PFSK-1 (cell line): ENCODE results near the gene GNB1L.

Experiments used
- FOXP2 ChIP-seq: optimal IDR thresholded peaks from 2 replicates; pipeline ENCODE3; 2011; ENCODE audit warnings: borderline replicate concordance, control low read depth, inconsistent platforms; ENCODE audit not compliant: insufficient read depth; ENCODE audit errors: extremely low read length, extremely low read depth
- POLR2AphosphoS5 ChIP-seq: IDR thresholded peaks from 2 replicates; pipeline ENCODE4 v1.6.1; 2012; ENCODE audit warnings: low read depth, mild to moderate bottlenecking, control low read depth, low read length, moderate library complexity
- SIN3A ChIP-seq: IDR thresholded peaks from 2 replicates; pipeline ENCODE4 v1.6.1; 2012; ENCODE audit warnings: mild to moderate bottlenecking, low read length, moderate library complexity, borderline replicate concordance; ENCODE audit not compliant: insufficient read depth
- TAF1 ChIP-seq: IDR thresholded peaks from 2 replicates; pipeline ENCODE4 v1.6.1; 2012; ENCODE audit warnings: low read length, control low read depth, borderline replicate concordance; ENCODE audit not compliant: insufficient read depth
- TF ChIP-seq, protein P1 (sequence below), 2 experiments: IDR thresholded peaks; 2 replicates each; pipeline versions ENCODE4 v1.6.1 to v1.8.0; 2011 to 2012; ENCODE audit warnings: low read depth in 2 of 2, low read length in 2 of 2, control low read depth in 1 of 2, inconsistent platforms in 1 of 2, mild to moderate bottlenecking in 1 of 2, moderate library complexity in 1 of 2; ENCODE audit not compliant: insufficient read depth in 1 of 2

Gene GNB1L

DNA sequence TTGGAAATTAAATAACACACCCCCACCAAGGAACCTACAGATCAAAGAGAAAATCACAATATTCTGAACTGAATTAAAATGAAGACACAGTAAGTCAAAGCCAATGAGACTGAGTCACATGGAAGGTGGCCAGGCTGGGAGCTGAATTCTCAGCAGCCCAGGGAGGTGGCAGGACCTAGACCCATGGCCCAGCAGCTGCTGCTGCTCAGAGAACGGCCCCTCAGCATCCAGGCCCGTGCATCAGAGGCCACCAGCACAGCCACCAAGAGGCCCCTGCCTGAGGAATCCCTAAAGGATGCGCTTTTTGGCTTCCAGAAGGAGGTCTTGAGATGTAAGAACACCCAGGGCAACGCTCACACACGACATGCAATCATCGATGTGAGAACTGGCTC, 59.1 kb downstream of the GNB1L start:
- no peak for TF ChIP-seq POLR2AphosphoS5
- no peak for TF ChIP-seq SIN3A
- TF ChIP-seq FOXP2 = no peak
- TF ChIP-seq, protein P1, sequence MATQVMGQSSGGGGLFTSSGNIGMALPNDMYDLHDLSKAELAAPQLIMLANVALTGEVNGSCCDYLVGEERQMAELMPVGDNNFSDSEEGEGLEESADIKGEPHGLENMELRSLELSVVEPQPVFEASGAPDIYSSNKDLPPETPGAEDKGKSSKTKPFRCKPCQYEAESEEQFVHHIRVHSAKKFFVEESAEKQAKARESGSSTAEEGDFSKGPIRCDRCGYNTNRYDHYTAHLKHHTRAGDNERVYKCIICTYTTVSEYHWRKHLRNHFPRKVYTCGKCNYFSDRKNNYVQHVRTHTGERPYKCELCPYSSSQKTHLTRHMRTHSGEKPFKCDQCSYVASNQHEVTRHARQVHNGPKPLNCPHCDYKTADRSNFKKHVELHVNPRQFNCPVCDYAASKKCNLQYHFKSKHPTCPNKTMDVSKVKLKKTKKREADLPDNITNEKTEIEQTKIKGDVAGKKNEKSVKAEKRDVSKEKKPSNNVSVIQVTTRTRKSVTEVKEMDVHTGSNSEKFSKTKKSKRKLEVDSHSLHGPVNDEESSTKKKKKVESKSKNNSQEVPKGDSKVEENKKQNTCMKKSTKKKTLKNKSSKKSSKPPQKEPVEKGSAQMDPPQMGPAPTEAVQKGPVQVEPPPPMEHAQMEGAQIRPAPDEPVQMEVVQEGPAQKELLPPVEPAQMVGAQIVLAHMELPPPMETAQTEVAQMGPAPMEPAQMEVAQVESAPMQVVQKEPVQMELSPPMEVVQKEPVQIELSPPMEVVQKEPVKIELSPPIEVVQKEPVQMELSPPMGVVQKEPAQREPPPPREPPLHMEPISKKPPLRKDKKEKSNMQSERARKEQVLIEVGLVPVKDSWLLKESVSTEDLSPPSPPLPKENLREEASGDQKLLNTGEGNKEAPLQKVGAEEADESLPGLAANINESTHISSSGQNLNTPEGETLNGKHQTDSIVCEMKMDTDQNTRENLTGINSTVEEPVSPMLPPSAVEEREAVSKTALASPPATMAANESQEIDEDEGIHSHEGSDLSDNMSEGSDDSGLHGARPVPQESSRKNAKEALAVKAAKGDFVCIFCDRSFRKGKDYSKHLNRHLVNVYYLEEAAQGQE (IDR thresholded peaks at IDR 0.05; ENCODE audit: insufficient read depth in 1 of 2, low read depth in 2 of 2, low read length in 2 of 2) = no peak
- no peak for TF ChIP-seq TAF1

DNA sequence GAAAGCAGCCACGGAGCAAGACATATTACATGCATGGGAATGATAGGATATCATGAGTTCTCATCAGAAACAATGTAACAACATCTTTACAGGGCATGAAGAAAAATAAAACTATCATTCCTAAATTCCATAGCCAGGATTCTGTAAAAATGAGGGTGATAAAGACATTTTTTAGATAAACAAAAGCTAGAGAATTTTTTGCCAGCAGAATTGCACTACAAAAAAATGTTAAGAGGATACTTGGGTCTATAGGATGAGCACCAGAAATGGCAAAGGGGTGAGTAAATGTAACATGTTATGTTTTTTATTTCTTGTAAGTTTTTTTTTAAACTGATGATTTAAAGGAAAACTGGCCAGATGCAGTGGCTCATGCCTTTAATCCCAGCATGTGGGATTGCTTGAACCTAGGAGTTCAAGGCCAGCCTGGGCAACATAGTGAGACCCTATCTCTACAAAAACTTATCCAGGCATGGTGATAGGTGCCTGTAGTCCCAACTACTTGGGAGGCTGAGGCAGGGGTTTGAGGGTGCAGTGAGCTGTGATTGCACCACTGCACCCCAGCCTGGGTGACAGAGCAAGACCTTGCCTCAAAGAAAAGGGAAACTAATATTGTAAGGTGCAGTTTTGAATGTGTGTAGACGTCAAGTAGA, 60.9 kb downstream of the GNB1L start:
- no peak for TF ChIP-seq FOXP2
- TF ChIP-seq, protein P1 (IDR thresholded peaks at IDR 0.05; ENCODE audit: insufficient read depth in 1 of 2, low read depth in 2 of 2, low read length in 2 of 2) = no peak
- no peak for TF ChIP-seq TAF1

DNA sequence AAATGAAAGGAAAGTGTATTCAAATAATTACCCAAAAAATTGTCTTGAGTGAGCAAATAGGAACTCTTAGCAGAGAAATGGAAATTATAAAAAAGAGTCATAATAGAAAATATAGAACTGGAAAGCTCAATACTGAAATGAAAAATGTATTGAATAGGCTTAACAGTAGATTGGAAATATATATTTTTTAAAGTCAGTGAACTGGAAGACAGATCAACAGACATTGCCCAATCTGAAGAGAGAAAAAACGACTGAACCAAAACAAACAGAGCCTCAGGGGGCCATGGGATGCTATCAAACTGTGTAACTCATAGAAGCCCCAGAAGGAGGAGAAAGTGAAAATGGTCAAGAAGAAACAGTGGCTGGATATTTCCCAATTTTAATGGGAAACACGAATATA, 61.5 kb downstream of the GNB1L start:
- TF ChIP-seq FOXP2 = no peak
- TF ChIP-seq, protein P1 (IDR thresholded peaks at IDR 0.05; ENCODE audit: insufficient read depth in 1 of 2, low read depth in 2 of 2, low read length in 2 of 2) = no peak
- TF ChIP-seq POLR2AphosphoS5 = no peak
- no peak for TF ChIP-seq TAF1
- TF ChIP-seq SIN3A = no peak

DNA sequence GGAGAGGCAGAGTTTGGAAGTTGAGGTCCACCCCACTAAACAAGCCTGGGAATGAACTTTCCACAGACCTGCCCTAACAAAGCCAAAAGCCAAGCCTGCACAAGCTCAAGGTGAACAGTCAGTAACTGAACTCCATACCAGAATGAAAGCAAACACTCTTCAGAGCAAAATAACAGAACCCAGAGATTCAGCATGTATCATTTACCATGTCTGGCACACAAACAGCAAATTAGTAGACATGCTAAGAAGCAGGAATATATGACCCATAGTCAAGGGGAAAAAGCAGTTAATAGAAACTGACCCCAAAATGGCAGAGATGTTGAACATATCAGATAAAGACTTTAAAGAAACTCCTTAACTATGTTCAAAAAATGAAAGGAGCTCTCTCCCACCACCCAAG, 62.8 kb downstream of the GNB1L start:
- TF ChIP-seq, protein P1 (IDR thresholded peaks at IDR 0.05; ENCODE audit: insufficient read depth in 1 of 2, low read depth in 2 of 2, low read length in 2 of 2) = no peak
- TF ChIP-seq SIN3A = no peak
- TF ChIP-seq POLR2AphosphoS5 = no peak
- TF ChIP-seq FOXP2 = no peak
- TF ChIP-seq TAF1 = no peak

DNA sequence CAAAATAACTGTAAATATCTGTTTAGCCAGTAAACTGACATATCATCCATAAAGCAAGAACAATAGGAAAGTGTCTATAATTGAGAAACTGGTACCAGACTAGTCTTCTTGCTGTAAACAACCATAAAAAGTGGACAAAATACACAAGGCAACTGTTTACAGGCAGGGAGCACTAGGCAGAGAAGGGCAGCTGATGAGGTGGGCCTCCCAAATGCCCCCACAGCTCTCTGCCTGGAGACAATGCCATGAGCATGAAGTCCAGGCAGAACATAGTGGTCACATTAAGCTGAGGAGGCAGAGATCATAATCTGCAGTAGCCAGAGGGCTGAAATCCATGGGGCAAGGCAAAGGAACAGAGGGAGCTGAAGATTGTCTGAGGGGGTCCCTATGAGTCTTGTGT, 63.4 kb downstream of the GNB1L start:
- no peak for TF ChIP-seq SIN3A
- TF ChIP-seq POLR2AphosphoS5 = no peak
- TF ChIP-seq TAF1 = no peak
- TF ChIP-seq, protein P1 (IDR thresholded peaks at IDR 0.05; ENCODE audit: insufficient read depth in 1 of 2, low read depth in 2 of 2, low read length in 2 of 2) = no peak
- no peak for TF ChIP-seq FOXP2
